HG03342 (cell line): ENCODE results near the gene CCDC142.

Source experiments
- ATAC-seq: cut with Tn5 transposase; IDR thresholded peaks from one replicate; pipeline ENCODE4 v1.9.1; 2021; ENCODE audit warnings: mild to moderate bottlenecking, moderate library complexity; ENCODE audit not compliant: unreplicated experiment

The CCDC142 gene

DNA sequence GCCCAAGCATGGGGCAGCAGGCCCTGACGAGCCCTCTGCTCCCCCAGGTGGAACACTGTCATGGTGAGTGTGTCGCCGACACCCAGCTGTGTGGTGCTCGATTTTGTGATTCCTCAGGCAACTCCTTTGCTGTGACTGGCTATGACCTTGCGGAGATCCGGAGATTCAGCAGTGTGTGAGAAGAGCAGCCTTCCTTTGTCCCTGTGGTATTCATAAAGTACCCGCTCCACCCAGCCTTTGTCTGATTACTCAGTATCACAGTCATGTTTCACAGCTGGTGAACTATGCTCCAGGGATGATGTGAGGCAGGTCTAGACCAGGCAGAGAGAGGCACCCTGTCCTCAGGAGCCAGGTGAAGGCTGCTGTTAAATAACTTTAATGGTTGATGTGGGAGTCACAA lies 57.3 kb downstream of the CCDC142 start:
- ATAC-seq, result no peak

DNA sequence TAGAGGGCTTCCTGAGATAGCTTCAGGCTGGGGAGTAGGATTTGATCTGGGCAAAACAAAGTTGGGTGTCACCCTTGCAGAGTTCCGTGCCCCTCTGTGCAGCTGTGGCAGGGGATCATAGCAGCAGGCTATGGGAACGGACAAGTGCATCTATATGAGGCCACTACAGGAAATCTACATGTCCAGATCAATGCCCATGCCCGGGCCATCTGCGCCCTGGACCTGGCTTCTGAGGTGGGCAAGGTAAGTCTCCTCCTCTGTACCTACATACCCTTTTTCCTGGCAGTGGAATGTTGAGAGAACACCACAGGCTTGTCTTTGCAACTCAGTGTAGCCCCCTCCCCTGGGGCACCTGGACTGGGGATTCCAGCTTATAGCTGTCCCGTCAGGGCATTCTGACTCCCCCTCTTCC lies 57.8 kb downstream of the CCDC142 start:
- no peak for ATAC-seq

DNA sequence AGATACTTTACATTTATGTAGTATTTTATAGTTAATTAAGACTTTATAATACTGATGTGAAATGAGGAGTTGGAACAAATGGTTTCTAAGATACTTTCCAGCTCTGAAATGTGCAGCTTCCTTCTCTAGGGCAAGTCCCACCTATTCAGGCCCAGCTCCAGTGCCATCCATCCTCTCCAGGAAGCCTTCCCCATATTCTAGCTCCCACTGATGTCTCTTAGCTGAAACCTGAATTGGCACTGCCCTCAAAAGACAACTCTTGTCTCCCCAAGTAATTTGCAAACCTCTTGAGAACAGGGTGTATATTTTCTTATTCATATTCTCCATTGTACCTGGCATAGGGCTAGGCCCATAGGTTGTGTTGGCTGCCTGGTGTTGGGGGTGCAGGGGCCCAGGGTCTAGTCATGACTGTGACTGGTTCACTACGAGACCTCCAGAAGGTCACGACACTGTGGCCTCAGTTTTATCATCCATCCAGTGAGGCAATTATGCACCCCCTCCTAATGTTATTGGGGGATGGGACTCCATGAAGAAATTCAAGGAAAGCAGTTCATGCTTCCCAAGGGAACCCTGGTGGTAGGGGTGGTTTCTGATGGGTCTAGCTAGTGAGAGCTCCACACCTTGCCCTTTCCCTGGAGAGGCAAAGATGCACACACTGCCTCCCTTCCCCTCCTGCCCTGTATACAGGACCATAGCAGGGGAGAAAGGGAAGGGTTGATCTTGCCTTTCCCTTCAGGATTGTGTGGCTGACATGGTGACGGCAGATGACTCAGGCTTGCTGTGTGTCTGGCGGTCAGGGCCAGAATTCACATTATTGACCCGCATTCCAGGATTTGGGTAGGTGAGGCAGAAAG lies 58.4 kb downstream of the CCDC142 start:
- no peak for ATAC-seq
